Suppressor macrophage (primary cell): ENCODE results near the gene HOXA13.

ENCODE experiments used
- DNase-seq, 4 experiments: peaks; one replicate each; pipeline ENCODE4 v3.0.0-alpha.2; 2020 to 2022

HOXA13 gene

DNA sequence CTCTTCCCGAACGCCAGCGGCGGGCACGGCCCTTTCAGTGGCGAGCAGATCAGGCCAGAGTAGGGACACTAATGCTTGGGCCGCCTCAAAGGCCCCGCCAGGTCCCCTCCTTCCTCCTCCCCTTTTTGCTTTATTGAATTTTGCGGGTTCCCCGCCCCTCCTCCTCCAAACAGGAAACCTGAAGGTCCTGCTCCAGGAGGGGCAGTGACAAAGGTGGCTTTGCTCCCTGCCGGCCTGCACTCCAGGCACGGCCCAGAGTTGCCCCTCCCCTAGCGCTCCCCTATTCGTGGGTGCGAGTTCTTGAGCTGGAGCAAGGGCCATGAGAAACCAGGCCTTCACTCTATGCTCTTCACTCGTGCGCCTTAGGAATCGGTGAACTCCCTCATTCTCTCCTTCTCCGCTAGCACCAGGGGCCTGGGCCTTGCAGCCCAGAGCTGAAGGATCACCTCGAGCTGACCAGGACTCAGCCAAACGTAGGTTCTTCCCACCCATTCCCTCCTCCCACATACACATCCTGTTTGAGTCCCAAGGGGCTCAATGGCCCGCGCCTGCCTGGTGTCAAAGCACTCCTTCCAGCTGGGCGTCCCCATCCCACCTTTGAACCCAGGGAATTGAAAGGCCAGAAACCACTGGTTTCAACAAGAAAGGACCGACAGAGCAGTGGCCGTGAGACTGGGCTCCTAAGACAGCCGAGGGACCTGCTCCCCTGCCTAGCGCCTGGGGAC is 51.7 kb downstream of the HOXA13 start:
- peak in 1 of 4 experiments; percentile 9 for DNase-seq

DNA sequence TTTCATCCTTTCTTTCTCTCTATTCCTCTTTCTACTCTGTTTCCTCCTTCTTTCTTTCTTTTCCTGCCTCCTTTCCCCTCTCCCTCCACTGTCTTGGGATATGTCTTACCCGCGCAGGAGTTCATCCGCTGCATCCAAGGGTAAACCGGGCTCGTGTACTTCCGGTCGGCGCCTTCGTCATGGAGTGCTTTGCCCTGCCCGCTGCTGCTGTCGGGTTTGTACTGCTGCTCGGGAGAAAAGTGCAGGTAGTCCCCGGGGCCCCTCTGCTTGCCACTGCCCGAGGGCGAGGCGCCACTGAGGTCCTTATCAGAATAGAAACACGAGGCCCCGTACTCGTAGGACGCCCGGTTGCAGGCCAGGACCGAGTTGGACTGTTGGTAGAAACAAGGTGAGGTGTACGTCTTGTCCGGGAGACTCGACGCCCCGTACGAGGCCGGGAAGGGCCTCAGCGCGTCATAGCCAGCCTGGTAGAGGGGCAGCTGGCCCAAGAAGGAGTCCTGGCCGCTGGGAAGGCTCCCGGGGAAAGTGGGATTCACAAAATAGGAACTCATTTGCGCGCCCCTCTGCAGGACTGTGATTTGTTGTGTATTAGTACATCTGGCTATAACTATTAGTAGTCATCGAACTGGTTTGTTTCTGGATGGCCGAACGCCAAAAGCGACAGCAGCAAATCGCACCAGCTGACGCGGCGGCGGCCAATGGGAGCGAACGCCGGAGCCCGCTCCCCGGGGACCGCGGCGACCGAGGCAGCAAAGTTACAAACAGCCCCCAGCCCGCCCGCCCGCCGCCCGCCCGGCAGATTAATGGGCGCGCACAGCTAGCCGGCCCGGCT is 52.5 kb downstream of the HOXA13 start, which contains the start of gene HOXA6:
TSS of gene HOXA6 (minus strand) at position 576 of the 832 bp plus-strand sequence. CDS start at position 551, 25 bp downstream.
- peak in 1 of 4 experiments; percentile 22 for DNase-seq

- no peak for DNase-seq
Observed at GRCh38 chr7:27146491-27147198, 53.2 kb downstream of the HOXA13 start.

GRCh38 chr7:27145914-27146412 is 53.9 kb downstream of the HOXA13 start:
- DNase-seq: no peak

DNA sequence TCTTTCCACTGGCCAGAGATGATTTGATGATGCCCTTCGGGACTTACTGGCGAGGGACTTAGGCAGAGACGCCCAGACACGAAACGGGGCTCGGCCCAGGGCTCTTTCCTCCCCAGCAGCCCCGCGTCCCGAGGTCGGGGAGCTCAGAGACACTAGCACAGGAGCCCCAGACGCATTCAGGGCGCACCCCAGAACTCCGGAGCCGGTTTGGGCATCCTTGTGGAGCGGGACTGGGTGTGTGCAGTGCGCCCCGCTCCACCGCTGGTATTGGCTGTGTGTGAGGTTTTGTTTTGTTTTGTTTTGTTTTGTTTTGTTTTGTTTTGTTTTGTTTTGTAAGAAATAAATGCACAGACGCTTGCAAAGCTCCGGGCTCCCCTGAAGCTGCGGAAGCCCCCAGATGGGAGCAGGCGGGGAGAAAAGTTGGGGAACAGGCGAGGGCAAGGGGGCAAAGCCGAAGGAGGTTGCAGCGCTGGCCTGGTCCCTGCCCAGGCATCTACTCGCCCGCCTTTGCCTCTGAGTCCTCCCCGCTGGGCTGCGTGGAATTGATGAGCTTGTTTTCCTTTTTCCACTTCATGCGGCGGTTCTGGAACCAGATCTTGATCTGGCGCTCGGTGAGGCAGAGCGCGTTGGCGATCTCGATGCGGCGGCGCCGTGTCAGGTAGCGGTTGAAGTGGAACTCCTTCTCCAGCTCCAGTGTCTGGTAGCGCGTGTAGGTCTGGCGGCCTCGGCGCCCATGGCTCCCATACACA is 54.6 kb downstream of the HOXA13 start:
- DNase-seq: no peak

- DNase-seq: no peak
Observed at GRCh38 chr7:27144781-27145164, 55.1 kb downstream of the HOXA13 start.
